LNCAP (cell line): ENCODE results near the gene SRPK3.

Experiments
- TF ChIP-seq, protein P1 (sequence below): fragments of 450-650 bp; IDR thresholded peaks from 2 replicates; pipeline ENCODE4 v1.5.1; 2017; ENCODE audit warnings: mild to moderate bottlenecking

Gene SRPK3

DNA sequence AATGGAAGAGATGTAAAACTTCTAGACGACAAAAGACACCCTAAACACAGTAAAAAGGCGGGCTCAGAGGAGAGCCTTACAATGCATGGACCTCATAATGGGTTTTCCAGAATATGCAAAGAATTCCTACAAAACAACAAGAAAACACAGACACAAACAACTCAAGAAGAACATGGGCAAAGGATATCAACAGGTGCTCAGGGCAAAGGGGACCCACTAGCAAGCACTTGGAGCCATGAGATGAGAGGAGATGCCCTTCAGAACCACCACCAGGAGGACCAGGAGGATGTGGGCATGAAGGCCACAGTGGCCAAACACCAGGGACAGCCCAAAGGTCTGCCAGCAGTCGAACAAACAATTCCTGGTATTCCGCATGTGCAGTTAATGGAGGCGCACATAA, 32.3 kb downstream of the SRPK3 start:
- TF ChIP-seq, protein P1, sequence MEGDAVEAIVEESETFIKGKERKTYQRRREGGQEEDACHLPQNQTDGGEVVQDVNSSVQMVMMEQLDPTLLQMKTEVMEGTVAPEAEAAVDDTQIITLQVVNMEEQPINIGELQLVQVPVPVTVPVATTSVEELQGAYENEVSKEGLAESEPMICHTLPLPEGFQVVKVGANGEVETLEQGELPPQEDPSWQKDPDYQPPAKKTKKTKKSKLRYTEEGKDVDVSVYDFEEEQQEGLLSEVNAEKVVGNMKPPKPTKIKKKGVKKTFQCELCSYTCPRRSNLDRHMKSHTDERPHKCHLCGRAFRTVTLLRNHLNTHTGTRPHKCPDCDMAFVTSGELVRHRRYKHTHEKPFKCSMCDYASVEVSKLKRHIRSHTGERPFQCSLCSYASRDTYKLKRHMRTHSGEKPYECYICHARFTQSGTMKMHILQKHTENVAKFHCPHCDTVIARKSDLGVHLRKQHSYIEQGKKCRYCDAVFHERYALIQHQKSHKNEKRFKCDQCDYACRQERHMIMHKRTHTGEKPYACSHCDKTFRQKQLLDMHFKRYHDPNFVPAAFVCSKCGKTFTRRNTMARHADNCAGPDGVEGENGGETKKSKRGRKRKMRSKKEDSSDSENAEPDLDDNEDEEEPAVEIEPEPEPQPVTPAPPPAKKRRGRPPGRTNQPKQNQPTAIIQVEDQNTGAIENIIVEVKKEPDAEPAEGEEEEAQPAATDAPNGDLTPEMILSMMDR = no peak

DNA sequence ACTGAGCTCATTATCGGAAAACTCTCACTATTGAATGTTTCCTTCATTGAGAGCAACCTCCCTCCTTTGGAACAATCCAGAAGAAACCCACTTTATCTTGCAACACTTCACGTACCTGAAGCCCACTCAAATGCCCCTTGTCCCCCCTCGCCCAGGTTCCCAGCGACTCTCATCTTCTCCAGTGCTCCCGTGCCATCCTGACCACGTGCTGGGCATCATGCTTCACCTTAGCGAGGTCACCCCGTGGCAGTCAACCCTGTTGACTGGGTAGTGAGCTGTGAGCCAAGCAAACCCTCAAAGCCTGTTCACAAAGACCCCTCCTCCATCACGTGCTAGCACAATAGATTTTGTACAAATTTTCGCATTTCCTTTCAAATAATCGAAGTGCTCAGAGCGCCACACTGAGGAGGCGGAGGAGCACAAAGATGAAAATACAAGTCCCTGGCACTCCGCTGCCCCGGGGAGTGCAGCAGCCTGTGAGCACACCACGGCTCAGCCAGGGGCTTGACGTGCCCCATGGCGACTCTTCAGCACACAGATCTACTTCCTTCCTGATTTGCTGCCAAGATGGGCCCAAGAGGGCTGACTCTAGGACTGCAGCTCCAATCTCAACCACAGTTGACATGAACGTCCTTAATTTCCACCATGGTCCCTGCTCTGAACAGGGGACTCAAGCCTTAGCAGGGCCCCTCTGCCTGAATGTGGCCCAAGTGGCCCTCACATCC, 33.9 kb downstream of the SRPK3 start:
- TF ChIP-seq, protein P1 = no peak

DNA sequence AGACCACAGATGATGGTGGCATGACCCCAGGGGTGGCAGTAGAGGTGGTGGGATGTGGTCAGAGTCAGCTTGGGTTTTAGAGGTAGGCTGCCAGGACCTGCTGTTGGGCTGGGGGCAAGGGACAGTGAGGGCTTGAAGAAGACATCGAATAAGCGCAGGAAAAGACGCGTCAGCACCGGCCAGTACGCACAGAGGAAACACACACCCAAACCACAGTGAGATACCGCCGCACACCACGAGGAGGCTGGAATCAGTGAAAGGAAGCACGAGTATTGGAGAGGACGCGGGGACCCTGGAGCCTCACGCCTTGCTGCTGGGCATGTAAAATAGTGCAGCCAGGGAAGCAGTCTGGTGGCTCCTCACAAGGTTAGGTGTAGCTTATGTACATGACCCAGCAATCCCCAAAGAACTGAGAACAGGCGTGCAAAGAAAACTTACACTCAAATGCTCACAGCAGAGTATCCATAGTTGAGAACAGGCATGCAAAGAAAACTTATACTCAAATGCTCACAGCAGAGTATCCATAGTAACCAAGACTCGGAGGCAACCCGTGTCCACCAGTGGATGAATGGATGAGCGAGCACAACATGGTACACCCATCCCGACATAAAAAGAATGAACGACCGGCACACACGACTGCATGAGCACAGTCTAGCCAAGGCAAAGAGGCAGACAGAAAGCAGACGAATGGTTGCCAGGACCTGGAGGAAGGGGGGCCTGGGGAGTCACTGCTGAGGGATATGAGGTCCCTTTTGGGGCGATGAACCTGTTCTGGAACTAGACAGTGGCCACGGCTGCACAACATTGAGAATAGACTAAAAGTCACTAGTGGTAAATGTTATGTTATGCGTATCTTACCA, 36.2 kb downstream of the SRPK3 start:
- TF ChIP-seq, protein P1 = no peak

DNA sequence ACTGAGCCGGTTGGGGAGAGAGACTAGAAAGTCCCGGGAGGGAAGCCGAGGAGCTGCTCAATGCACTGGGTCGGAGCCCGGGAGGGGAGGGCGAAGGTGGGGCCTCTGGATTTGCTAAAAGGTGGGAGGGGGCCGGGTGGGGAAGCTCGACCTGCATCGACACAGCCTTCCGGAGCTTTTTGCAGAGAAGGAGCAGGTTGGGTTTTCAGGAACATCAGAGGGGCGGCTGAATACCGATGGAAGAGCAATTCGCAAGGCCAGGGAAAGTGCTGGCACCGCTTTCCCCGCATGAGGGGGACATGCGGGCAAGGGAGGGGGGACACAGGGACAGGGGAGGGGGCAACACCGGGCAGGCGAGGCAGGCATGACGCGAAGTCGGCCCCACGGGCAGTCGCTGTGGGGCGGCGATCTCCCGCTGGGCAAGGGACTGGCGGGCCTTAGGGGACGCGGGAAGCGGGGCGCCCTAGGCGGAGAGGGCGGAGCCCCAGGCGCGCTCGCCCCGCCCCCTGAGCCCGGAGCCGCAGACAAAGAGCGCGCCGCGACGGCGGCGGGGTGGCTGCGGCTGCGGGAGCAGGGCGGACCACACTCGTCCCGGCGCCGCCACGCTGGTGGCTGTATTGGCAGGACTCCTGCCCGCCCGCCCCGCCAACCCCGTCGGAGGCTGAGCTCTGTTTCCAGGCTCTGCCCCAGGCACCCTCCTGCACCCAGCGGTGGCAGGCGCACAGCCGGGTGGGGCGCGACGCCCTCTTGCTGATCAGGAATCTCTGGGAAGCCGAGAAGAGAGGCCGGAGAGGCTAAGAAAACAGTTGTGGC, 37.9 kb downstream of the SRPK3 start:
- TF ChIP-seq, protein P1 = no peak

DNA sequence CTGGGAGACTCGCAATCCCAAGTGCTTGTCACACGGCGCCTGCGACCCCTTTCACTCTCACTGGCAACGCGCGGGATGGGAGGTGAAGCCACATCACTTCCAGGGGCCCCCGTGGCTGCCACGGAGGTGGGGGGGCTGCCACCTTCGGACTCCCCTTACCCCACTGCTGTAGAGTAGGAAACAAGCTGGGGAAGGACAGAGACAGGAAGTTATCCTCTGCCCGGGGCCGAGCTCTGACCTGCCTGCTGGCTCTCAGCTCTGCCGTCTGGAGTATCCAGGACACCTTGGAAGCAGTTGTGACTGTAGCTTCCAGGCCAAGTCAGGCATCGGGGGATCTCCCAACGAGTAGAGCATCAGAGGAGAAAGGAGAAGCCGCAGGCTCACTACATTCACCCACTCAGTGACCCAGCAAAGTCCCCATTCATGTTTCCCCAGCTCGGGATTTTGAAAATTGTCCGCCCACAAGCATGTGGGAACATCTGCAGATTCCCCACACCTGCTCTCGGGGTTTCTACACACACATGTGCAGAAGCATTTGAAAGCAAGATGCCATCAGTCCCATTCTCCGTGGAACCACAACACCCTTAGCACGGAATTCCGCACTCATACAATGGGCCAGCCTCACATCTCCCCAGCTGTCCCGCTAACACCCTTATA, 38.7 kb downstream of the SRPK3 start:
- TF ChIP-seq, protein P1 = no peak

DNA sequence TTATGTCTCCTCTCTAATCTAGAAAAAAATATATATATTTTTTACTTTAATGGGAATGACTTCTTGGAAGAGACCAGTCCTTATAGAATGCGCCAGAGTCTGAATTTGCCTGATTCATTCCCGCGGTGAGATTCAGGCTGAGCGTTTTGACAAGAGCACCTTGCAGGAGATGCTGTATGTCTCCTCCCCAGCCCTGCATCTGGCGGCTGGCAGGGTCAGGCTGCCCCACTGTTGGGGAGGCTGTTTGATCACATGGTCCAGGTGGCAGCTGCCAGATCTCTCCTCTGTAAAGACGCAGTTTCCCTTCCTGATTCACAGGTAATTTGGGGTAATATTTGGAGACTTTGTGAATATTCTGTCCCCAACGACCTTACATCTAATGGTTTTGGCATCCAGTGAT, 39.8 kb downstream of the SRPK3 start:
- TF ChIP-seq, protein P1 = no peak

DNA sequence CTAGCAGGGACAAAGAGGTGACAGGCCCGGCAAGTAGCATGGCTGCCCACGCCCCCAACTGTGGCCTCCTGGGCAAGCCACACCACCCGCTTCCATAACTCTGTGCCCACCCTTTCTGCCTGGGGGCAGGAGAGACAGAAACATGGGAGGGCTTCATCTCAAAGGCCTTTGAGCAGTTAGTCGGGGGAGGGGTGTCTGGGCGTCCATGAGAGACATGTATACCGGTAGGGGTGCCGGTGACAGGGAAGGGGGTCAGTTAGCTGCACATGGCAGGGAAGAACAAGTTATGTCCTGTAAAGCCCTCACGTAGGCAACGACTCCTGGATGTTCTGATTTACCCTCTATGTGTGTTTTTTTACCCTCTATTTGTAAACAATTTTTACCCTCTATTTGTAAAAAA, 40.2 kb downstream of the SRPK3 start:
- TF ChIP-seq, protein P1 = no peak
